Measurements from ENCODE around the gene ZNF821.

GRCh38 chr16:71863995-71864394 is 20.0 kb downstream of the ZNF821 start:
- TF ChIP-seq YY1 (IDR thresholded peaks at IDR 0.05; ENCODE audit: insufficient read depth, insufficient read length) (no peak), SUZ12 (IDR thresholded peaks at IDR 0.05; ENCODE audit: extremely low read depth, insufficient read depth, insufficient read length) (no peak), ZNF274 (IDR thresholded peaks at IDR 0.05; ENCODE audit: low read depth, low read length) (no peak)

Measured in NT2/D1 (cell line).